Glutamatergic neuron (in vitro differentiated cells): Measurements from ENCODE around the gene GABRR3. TPM values are rescaled to one million over a fixed set of nuclear protein-coding genes. Genes with fewer than 3 reads are reported as not detected.

ENCODE experiments used
- DNase-seq: peaks from one replicate; pipeline ENCODE4 v3.0.0; 2022
- H3K27ac Mint-ChIP-seq: one replicate; pipeline ENCODE4 v1.8.0; 2020; ENCODE audit warnings: mild to moderate bottlenecking, mixed read lengths, inconsistent platforms; ENCODE audit not compliant: unreplicated experiment
- H3K27me3 Mint-ChIP-seq: one replicate; pipeline ENCODE4 v1.8.0; 2020; ENCODE audit warnings: mild to moderate bottlenecking, moderate library complexity, mixed read lengths, inconsistent platforms; ENCODE audit not compliant: unreplicated experiment
- H3K36me3 Mint-ChIP-seq: one replicate; pipeline ENCODE4 v1.8.0; 2020; ENCODE audit warnings: mild to moderate bottlenecking, mixed read lengths, inconsistent platforms; ENCODE audit not compliant: unreplicated experiment
- H3K4me1 Mint-ChIP-seq: one replicate; pipeline ENCODE4 v1.8.0; 2020; ENCODE audit warnings: mild to moderate bottlenecking, low read depth, mixed read lengths, inconsistent platforms; ENCODE audit not compliant: unreplicated experiment
- H3K4me3 Mint-ChIP-seq: one replicate; pipeline ENCODE4 v1.8.0; 2020; ENCODE audit warnings: mild to moderate bottlenecking, mixed read lengths, inconsistent platforms; ENCODE audit not compliant: unreplicated experiment
- H3K9me3 Mint-ChIP-seq: one replicate; pipeline ENCODE4 v1.8.0; 2020; ENCODE audit warnings: mild to moderate bottlenecking, moderate library complexity, mixed read lengths, inconsistent platforms; ENCODE audit not compliant: unreplicated experiment
- long read RNA-seq: library from polyadenylated mRNA; unstranded; transcript quantifications from one replicate; pipeline ENCODE4 v2.0.0, GENCODE V29; 2020; ENCODE audit not compliant: unreplicated experiment
- total RNA-seq: library from RNA; stranded (reverse); fragmentation: NEBNext Ultra II Directional; extraction: Animal tissue kit (Norgen Biotek cat#: 25700); gene quantifications from one replicate; pipeline ENCODE4 v1.2.1, GENCODE V29; 2021; ENCODE audit not compliant: unreplicated experiment
- TF ChIP-seq, protein P1 (sequence below): fragments of 200-600 bp; sonication (generic); IDR thresholded peaks from one replicate; pipeline ENCODE4 v1.5.0; 2021; ENCODE audit not compliant: partially characterized antibody, unreplicated experiment

The GABRR3 gene
- not detected for total RNA-seq
- long read RNA-seq: 0 reads

DNA sequence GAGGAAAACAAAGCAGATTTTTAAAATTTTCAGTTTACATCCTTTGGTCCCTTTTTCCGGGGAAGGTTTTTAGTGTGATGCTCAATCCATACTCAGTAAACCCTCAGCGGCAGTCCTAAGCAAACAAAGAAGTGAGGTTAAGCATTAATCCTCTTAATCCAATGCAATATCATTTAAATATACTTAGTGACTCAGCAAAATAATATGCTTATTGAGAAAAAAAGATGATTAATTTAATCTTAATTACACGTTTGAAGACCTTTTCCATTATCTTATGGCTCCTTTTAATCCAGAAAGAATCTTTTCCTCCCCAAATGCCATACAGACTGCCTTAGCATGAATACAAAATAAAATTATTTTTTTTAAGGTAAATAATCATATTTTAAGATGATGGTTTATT is at the start of gene GABRR3:
Gene GABRR3 (minus strand): TSS at position 108 of the 400 bp plus-strand sequence. CDS start 328 bp downstream, outside the sequence.
- no peak within 1 kb of the TSS for H3K4me3 Mint-ChIP-seq
- TF ChIP-seq, protein P1, sequence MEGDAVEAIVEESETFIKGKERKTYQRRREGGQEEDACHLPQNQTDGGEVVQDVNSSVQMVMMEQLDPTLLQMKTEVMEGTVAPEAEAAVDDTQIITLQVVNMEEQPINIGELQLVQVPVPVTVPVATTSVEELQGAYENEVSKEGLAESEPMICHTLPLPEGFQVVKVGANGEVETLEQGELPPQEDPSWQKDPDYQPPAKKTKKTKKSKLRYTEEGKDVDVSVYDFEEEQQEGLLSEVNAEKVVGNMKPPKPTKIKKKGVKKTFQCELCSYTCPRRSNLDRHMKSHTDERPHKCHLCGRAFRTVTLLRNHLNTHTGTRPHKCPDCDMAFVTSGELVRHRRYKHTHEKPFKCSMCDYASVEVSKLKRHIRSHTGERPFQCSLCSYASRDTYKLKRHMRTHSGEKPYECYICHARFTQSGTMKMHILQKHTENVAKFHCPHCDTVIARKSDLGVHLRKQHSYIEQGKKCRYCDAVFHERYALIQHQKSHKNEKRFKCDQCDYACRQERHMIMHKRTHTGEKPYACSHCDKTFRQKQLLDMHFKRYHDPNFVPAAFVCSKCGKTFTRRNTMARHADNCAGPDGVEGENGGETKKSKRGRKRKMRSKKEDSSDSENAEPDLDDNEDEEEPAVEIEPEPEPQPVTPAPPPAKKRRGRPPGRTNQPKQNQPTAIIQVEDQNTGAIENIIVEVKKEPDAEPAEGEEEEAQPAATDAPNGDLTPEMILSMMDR: no peak
- no peaks in the 10 kb centered on the region for H3K4me1 Mint-ChIP-seq
- H3K27me3 Mint-ChIP-seq: no peaks in the 10 kb centered on the region
- H3K36me3 Mint-ChIP-seq: no peaks in the 10 kb centered on the region
- H3K27ac Mint-ChIP-seq: no peak within 1 kb of the TSS
- no peak for DNase-seq
- H3K9me3 Mint-ChIP-seq: no peaks in the 10 kb centered on the region

DNA sequence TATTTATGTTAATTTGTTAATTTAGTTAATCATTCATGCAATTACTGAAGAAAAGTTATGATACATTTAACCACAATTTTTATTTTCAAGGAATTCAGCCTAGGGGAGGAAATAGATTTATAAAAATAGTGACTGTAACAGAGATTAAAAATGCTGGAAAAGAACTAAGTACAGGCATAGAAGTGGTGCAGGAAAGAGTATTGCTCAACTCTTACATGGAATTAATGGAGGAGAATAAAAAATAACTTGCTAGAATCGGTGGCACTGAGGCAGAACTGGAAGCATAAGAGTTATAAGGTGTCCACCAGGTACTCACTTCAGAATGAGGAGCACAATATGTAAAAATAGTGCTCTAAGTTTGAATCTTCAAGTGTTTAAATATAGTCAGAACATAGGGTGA is 38.4 kb upstream of the GABRR3 start:
- TF ChIP-seq, protein P1: no peak
- no peak for DNase-seq
- no peak overlapping the region for H3K27ac Mint-ChIP-seq
- H3K9me3 Mint-ChIP-seq: no peaks in the 10 kb centered on the region
- H3K4me3 Mint-ChIP-seq: no peak overlapping the region
- H3K4me1 Mint-ChIP-seq: no peaks in the 10 kb centered on the region
- H3K36me3 Mint-ChIP-seq: no peaks in the 10 kb centered on the region
- no peaks in the 10 kb centered on the region for H3K27me3 Mint-ChIP-seq

DNA sequence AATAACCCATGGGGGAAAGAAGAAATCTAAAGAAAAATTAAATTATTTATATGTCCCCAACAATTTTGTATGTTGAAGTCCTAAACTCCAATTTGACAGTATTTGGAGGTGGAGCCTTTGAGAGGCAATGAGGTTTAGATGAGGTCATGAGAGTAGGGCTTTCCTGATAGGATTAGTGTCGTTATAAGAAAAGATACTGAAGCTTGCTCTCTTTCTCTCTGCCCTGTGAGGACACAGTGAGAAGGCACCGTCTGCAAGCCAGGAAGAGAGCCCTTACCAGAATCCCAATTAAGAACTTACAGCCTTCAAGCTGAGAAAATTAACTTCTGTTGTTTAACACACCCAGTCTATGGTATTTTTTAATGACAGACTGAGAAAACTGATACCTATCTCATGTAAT is 35.7 kb upstream of the GABRR3 start:
- H3K9me3 Mint-ChIP-seq: no peaks in the 10 kb centered on the region
- H3K4me1 Mint-ChIP-seq: no peaks in the 10 kb centered on the region
- TF ChIP-seq, protein P1: no peak
- H3K4me3 Mint-ChIP-seq: no peak overlapping the region
- DNase-seq: no peak
- no peak overlapping the region for H3K27ac Mint-ChIP-seq
- H3K36me3 Mint-ChIP-seq: no peaks in the 10 kb centered on the region
- H3K27me3 Mint-ChIP-seq: no peaks in the 10 kb centered on the region

DNA sequence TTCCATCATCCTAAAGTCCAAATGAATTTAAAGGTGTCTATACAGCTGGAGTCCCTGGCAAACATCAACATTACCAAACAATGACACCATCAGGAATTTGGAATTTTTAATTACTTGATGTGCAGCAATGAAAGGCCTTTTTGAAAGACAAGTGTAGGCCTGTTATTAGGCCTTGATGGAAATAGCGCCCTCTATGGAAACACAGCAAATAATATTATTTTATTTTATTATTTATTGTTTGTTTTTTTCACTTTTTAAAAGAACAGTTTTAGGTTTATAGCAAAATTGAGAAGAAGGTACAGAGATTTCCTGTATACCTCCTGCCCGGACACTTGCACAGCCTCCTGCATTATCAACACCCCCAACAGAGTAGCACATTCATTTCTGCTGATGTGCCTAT is 33.7 kb upstream of the GABRR3 start:
- no peak overlapping the region for H3K27ac Mint-ChIP-seq

DNA sequence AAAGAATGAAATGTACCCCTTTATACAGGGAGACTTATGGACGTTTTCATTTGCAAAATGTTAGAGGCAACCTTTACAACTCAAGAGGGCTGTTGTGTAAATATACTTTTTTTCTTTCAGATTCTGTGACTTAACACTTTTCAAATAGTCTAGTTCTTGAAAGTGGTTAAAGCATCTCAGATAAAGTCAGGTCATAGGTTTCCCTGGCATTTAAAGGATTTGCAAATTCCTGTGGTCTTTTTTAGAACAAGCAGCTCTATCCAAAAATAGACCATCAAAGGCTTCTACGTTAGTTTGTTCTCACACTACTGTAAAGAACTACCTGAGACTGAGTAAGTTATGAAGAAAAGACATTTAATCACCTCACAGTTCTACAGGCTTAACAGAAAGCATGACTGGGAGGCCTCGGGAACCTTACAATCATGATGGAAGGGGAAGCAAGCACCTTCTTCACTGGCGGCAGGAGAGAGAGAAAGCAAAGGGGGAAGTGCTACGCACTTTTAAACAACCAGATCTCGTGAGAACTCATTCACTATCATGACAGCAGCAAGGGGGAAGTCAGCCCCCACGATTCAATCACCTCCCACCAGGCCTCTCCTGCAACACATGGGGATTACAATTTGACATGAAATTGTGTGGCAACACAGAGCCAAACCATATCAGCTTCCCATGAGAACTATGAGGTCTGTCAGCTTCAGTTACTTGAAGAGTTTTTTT is 23.3 kb upstream of the GABRR3 start:
- no peak for DNase-seq
- no peak overlapping the region for H3K4me3 Mint-ChIP-seq
- no peaks in the 10 kb centered on the region for H3K4me1 Mint-ChIP-seq
- no peaks in the 10 kb centered on the region for H3K36me3 Mint-ChIP-seq
- no peak overlapping the region for H3K27ac Mint-ChIP-seq
- TF ChIP-seq, protein P1: no peak
- no peaks in the 10 kb centered on the region for H3K9me3 Mint-ChIP-seq
- no peaks in the 10 kb centered on the region for H3K27me3 Mint-ChIP-seq

More for the DNA sequence above, 33.7 kb upstream of the GABRR3 start:
- Mint-ChIP-seq H3K4me1 (no peaks in the 10 kb centered on the region), H3K9me3 (no peaks in the 10 kb centered on the region), H3K27me3 (no peaks in the 10 kb centered on the region), H3K36me3 (no peaks in the 10 kb centered on the region), H3K4me3 (no peak overlapping the region)
- TF ChIP-seq, protein P1: peak; percentile 59
- DNase-seq: no peak
